HEK293 (cell line): Measurements from ENCODE around the gene EXD1.

Experiments used
- GFI1B ChIP-seq: fragments of 450-650 bp; formaldehyde crosslinking; IDR thresholded peaks from 2 replicates; pipeline ENCODE4 v1.5.1; 2016; ENCODE audit warnings: missing biosample characterization, missing genetic modification characterization
- HOXD13 ChIP-seq: sonication (generic); formaldehyde crosslinking; IDR thresholded peaks from 2 replicates; pipeline ENCODE4 v1.8.0; 2022; ENCODE audit warnings: missing genetic modification reagents, borderline replicate concordance
- IKZF3 ChIP-seq: fragments of 450-650 bp; IDR thresholded peaks from 2 replicates; pipeline ENCODE4 v1.5.0; 2018; ENCODE audit warnings: missing biosample characterization, mild to moderate bottlenecking, missing genetic modification characterization, moderate library complexity
- KLF16 ChIP-seq: fragments of 450-650 bp; formaldehyde crosslinking; IDR thresholded peaks from 2 replicates; pipeline ENCODE4 v1.5.1; 2017; ENCODE audit warnings: missing biosample characterization, missing genetic modification characterization
- OSR2 ChIP-seq: fragments of 450-650 bp; formaldehyde crosslinking; IDR thresholded peaks from 2 replicates; pipeline ENCODE4 v1.5.1; 2016; ENCODE audit warnings: missing biosample characterization, missing genetic modification characterization
- PRDM1 ChIP-seq: fragments of 450-650 bp; formaldehyde crosslinking; IDR thresholded peaks from 2 replicates; pipeline ENCODE4; 2016; ENCODE audit warnings: missing biosample characterization, missing genetic modification characterization
- SP2 ChIP-seq: fragments of 450-650 bp; formaldehyde crosslinking; IDR thresholded peaks from 2 replicates; pipeline ENCODE4 v1.5.1; 2016; ENCODE audit warnings: missing biosample characterization, missing genetic modification characterization
- TSHZ1 ChIP-seq: fragments of 450-650 bp; formaldehyde crosslinking; IDR thresholded peaks from 2 replicates; pipeline ENCODE4 v1.5.1; 2016; ENCODE audit warnings: missing biosample characterization, missing genetic modification characterization, borderline replicate concordance
- ZBTB10 ChIP-seq: fragments of 450-650 bp; formaldehyde crosslinking; IDR thresholded peaks from 2 replicates; pipeline ENCODE4 v1.5.1; 2016; ENCODE audit warnings: missing biosample characterization, missing genetic modification characterization
- ZFP3 ChIP-seq: fragments of 450-650 bp; formaldehyde crosslinking; IDR thresholded peaks from 2 replicates; pipeline ENCODE4 v1.5.1; 2016; ENCODE audit warnings: low read depth, missing biosample characterization, missing genetic modification characterization
- ZFP41 ChIP-seq: fragments of 450-650 bp; formaldehyde crosslinking; IDR thresholded peaks from 2 replicates; pipeline ENCODE4 v1.5.1; 2016; ENCODE audit warnings: missing biosample characterization, missing genetic modification characterization, borderline replicate concordance
- ZNF146 ChIP-seq: fragments of 450-650 bp; formaldehyde crosslinking; IDR thresholded peaks from 2 replicates; pipeline ENCODE4 v1.5.1; 2016; ENCODE audit warnings: missing biosample characterization, missing genetic modification characterization
- ZNF2 ChIP-seq: fragments of 450-650 bp; formaldehyde crosslinking; IDR thresholded peaks from 2 replicates; pipeline ENCODE4 v1.5.1; 2016; ENCODE audit warnings: missing biosample characterization, missing genetic modification characterization
- ZNF223 ChIP-seq: fragments of 450-650 bp; formaldehyde crosslinking; IDR thresholded peaks from 2 replicates; pipeline ENCODE4 v1.5.1; 2016; ENCODE audit warnings: missing biosample characterization, missing genetic modification characterization
- ZNF302 ChIP-seq: fragments of 450-650 bp; formaldehyde crosslinking; IDR thresholded peaks from 2 replicates; pipeline ENCODE4 v1.5.1; 2016; ENCODE audit warnings: missing biosample characterization, missing genetic modification characterization, low read depth
- ZNF350 ChIP-seq: fragments of 450-650 bp; formaldehyde crosslinking; IDR thresholded peaks from 2 replicates; pipeline ENCODE4 v1.5.0; 2017; ENCODE audit warnings: missing biosample characterization, mild to moderate bottlenecking, missing genetic modification characterization
- ZNF366 ChIP-seq: fragments of 450-650 bp; formaldehyde crosslinking; conservative IDR thresholded peaks from 2 replicates; pipeline ENCODE4 v1.5.1; 2016; ENCODE audit warnings: missing biosample characterization, missing genetic modification characterization
- ZNF37A ChIP-seq: fragments of 450-650 bp; IDR thresholded peaks from 2 replicates; pipeline ENCODE4 v1.5.1; 2018; ENCODE audit warnings: missing biosample characterization, missing genetic modification characterization
- ZNF394 ChIP-seq: fragments of 450-650 bp; formaldehyde crosslinking; IDR thresholded peaks from 2 replicates; pipeline ENCODE4 v1.5.1; 2016; ENCODE audit warnings: missing biosample characterization, missing genetic modification characterization, mild to moderate bottlenecking, moderate library complexity, borderline replicate concordance
- ZNF404 ChIP-seq: fragments of 450-650 bp; formaldehyde crosslinking; IDR thresholded peaks from 2 replicates; pipeline ENCODE4 v1.5.1; 2017; ENCODE audit warnings: missing biosample characterization, missing genetic modification characterization
- ZNF423 ChIP-seq: fragments of 450-650 bp; formaldehyde crosslinking; IDR thresholded peaks from 2 replicates; pipeline ENCODE4 v1.5.1; 2016; ENCODE audit warnings: missing biosample characterization, missing genetic modification characterization
- ZNF473 ChIP-seq: fragments of 450-650 bp; formaldehyde crosslinking; IDR thresholded peaks from 2 replicates; pipeline ENCODE4 v1.5.1; 2017; ENCODE audit warnings: missing biosample characterization, missing genetic modification characterization
- ZNF510 ChIP-seq: fragments of 450-650 bp; formaldehyde crosslinking; IDR thresholded peaks from 2 replicates; pipeline ENCODE4 v1.5.1; 2018; ENCODE audit warnings: mild to moderate bottlenecking, missing genetic modification characterization, missing biosample characterization; ENCODE audit not compliant: insufficient replicate concordance
- ZNF530 ChIP-seq: fragments of 450-650 bp; formaldehyde crosslinking; IDR thresholded peaks from 2 replicates; pipeline ENCODE4 v1.5.1; 2016; ENCODE audit warnings: low read depth, missing biosample characterization, missing genetic modification characterization
- ZNF548 ChIP-seq: fragments of 450-650 bp; formaldehyde crosslinking; IDR thresholded peaks from 2 replicates; pipeline ENCODE4 v1.5.1; 2016; ENCODE audit warnings: missing biosample characterization, missing genetic modification characterization
- ZNF561 ChIP-seq: fragments of 450-650 bp; IDR thresholded peaks from 2 replicates; pipeline ENCODE4 v1.5.1; 2018; ENCODE audit warnings: missing biosample characterization, missing genetic modification characterization, borderline replicate concordance
- ZNF677 ChIP-seq: fragments of 450-650 bp; IDR thresholded peaks from 2 replicates; pipeline ENCODE4 v1.5.0; 2018; ENCODE audit warnings: missing biosample characterization, mild to moderate bottlenecking, missing genetic modification characterization, moderate library complexity
- ZNF777 ChIP-seq: fragments of 450-650 bp; formaldehyde crosslinking; IDR thresholded peaks from 2 replicates; pipeline ENCODE4 v1.5.1; 2017; ENCODE audit warnings: missing biosample characterization, missing genetic modification characterization, borderline replicate concordance
- ZNF792 ChIP-seq: fragments of 450-650 bp; formaldehyde crosslinking; IDR thresholded peaks from 2 replicates; pipeline ENCODE4 v1.5.1; 2016; ENCODE audit warnings: missing biosample characterization, missing genetic modification characterization
- ZNF837 ChIP-seq: fragments of 450-650 bp; formaldehyde crosslinking; IDR thresholded peaks from 2 replicates; pipeline ENCODE4 v1.5.1; 2016; ENCODE audit warnings: missing biosample characterization, missing genetic modification characterization
- TF ChIP-seq, protein P1 (sequence below): fragments of 450-650 bp; formaldehyde crosslinking; conservative IDR thresholded peaks from 2 replicates; pipeline ENCODE4 v1.5.1; 2016; ENCODE audit warnings: low read depth, missing biosample characterization, missing genetic modification characterization

EXD1 gene

DNA sequence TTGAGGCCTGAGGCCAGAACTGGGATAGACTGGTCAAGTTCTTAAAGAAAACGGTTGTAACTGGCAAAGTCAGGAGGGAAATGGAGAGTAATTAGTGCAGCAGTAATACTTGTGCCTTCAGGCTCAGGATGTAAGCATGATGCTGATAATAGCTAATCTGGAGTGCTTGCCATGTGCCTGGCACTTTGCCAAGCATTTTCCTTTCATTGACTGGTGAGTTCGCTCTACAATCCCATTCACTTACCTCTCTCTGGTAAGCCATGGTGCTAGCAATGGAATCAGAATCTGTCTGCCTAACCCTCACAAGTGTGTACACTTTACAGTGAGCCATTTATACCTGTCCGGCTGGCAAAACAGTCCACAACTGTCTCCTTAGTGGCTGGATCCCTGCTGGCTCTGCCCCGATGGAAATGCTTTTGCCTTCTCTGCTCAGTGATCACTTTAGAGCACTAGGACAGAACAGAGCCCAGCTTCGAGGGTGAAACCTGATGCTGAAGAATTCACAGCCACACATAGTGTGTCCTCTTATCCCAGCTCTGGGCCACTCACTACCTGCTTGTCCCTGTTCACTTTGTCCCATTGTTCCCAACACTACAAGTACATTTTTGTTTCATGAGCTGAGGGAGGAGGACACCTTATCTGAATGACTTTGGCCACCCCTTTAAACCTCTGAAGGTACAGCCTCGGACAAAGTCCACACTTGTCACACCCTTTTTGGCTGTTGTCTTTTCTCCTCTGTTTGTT, 10.8 kb upstream of the EXD1 start (continued):
- TF ChIP-seq IKZF3: 0 out of 2 replicates have a peak, but pooled peaks have one; percentile 29
- TF ChIP-seq ZNF473 (tag by site-specific recombination): no peak
- peak; percentile 62; the same call in 1 of the 2 replicates for TF ChIP-seq ZNF561 (tag by site-specific recombination)
- TF ChIP-seq ZNF677 (tag by site-specific recombination): no peak
- TF ChIP-seq ZBTB10 (tag by site-specific recombination): no peak
- TF ChIP-seq ZNF2 (tag by site-specific recombination): no peak
- no peak for TF ChIP-seq ZNF404 (tag by site-specific recombination)
- no peak for TF ChIP-seq GFI1B (tag by site-specific recombination)
- TF ChIP-seq ZFP41 (tag by site-specific recombination): no peak
- TF ChIP-seq ZNF510: no peak
- no peak for TF ChIP-seq ZNF146
- TF ChIP-seq ZNF223 (tag by site-specific recombination): no peak
- peak; percentile 68 for TF ChIP-seq PRDM1 (tag by site-specific recombination)
- no peak for TF ChIP-seq ZNF548 (tag by site-specific recombination)
- TF ChIP-seq ZNF350 (tag by site-specific recombination): no peak; the same call in 1 of the 2 replicates
- no peak for TF ChIP-seq ZNF366 (tag by site-specific recombination)
- TF ChIP-seq ZFP3: no peak
- 0 out of 2 replicates have a peak, but pooled peaks have one; percentile 34 for TF ChIP-seq ZNF37A (tag by site-specific recombination)
- TF ChIP-seq ZNF423 (tag by site-specific recombination): no peak
- TF ChIP-seq ZNF302 (tag by site-specific recombination): no peak
- TF ChIP-seq ZNF530 (tag by site-specific recombination): no peak
- TF ChIP-seq ZNF777 (tag by site-specific recombination): no peak
- no peak for TF ChIP-seq TSHZ1 (tag by site-specific recombination)
- TF ChIP-seq, protein P1, sequence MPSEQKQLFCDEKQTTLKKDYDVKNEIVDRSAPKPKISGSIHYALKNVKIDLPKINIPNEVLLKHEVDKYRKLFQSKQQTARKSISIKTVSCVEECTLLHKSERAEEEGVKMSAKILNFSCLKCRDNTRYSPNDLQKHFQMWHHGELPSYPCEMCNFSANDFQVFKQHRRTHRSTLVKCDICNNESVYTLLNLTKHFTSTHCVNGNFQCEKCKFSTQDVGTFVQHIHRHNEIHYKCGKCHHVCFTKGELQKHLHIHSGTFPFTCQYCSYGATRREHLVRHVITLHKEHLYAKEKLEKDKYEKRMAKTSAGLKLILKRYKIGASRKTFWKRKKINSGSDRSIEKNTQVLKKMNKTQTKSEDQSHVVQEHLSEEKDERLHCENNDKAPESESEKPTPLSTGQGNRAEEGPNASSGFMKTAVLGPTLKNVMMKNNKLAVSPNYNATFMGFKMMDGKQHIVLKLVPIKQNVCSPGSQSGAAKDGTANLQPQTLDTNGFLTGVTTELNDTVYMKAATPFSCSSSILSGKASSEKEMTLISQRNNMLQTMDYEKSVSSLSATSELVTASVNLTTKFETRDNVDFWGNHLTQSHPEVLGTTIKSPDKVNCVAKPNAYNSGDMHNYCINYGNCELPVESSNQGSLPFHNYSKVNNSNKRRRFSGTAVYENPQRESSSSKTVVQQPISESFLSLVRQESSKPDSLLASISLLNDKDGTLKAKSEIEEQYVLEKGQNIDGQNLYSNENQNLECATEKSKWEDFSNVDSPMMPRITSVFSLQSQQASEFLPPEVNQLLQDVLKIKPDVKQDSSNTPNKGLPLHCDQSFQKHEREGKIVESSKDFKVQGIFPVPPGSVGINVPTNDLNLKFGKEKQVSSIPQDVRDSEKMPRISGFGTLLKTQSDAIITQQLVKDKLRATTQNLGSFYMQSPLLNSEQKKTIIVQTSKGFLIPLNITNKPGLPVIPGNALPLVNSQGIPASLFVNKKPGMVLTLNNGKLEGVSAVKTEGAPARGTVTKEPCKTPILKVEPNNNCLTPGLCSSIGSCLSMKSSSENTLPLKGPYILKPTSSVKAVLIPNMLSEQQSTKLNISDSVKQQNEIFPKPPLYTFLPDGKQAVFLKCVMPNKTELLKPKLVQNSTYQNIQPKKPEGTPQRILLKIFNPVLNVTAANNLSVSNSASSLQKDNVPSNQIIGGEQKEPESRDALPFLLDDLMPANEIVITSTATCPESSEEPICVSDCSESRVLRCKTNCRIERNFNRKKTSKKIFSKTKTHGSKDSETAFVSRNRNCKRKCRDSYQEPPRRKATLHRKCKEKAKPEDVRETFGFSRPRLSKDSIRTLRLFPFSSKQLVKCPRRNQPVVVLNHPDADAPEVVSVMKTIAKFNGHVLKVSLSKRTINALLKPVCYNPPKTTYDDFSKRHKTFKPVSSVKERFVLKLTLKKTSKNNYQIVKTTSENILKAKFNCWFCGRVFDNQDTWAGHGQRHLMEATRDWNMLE (tag by site-specific recombination): no peak
- 0 out of 2 replicates have a peak, but pooled peaks have one; percentile 22 for TF ChIP-seq OSR2 (tag by site-specific recombination)
- TF ChIP-seq SP2 (tag by site-specific recombination): no peak
- no peak for TF ChIP-seq ZNF394 (tag by site-specific recombination)
- no peak for TF ChIP-seq HOXD13 (CRISPR knock-in tag)
- no peak for TF ChIP-seq ZNF837 (tag by site-specific recombination)
- TF ChIP-seq KLF16: no peak
- no peak for TF ChIP-seq ZNF792
